MM.1S (cell line): Measurements from ENCODE around the gene ARHGEF7.

ENCODE experiments used
- EZH2 ChIP-seq: fragments of 300-600 bp; sonication (generic); optimal IDR thresholded peaks from 2 replicates; pipeline ENCODE3; 2017; ENCODE audit warnings: low read depth, mild to moderate bottlenecking, antibody characterized with exemption, low read length, mixed read lengths
- TF ChIP-seq, protein P1 (sequence below): fragments of 300-600 bp; sonication (generic); IDR thresholded peaks from 2 replicates; pipeline ENCODE4 v1.5.1; 2016; ENCODE audit warnings: antibody characterized with exemption, low read length, mixed read lengths

- TF ChIP-seq, protein P1, sequence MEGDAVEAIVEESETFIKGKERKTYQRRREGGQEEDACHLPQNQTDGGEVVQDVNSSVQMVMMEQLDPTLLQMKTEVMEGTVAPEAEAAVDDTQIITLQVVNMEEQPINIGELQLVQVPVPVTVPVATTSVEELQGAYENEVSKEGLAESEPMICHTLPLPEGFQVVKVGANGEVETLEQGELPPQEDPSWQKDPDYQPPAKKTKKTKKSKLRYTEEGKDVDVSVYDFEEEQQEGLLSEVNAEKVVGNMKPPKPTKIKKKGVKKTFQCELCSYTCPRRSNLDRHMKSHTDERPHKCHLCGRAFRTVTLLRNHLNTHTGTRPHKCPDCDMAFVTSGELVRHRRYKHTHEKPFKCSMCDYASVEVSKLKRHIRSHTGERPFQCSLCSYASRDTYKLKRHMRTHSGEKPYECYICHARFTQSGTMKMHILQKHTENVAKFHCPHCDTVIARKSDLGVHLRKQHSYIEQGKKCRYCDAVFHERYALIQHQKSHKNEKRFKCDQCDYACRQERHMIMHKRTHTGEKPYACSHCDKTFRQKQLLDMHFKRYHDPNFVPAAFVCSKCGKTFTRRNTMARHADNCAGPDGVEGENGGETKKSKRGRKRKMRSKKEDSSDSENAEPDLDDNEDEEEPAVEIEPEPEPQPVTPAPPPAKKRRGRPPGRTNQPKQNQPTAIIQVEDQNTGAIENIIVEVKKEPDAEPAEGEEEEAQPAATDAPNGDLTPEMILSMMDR, result no peak
- no peak for TF ChIP-seq EZH2
Measured at GRCh38 chr13:111145506-111145905, 30.4 kb downstream of the ARHGEF7 start.
